HEK293 (cell line): ENCODE measurements around the gene DHRS12.

ENCODE experiments used
- CTCF ChIP-seq: fragments of 450-650 bp; formaldehyde crosslinking; IDR thresholded peaks from 2 replicates; pipeline ENCODE4 v1.5.1; 2016; ENCODE audit warnings: missing biosample characterization, missing genetic modification characterization
- PRDM6 ChIP-seq: fragments of 450-650 bp; formaldehyde crosslinking; IDR thresholded peaks from 2 replicates; pipeline ENCODE4 v1.5.1; 2017; ENCODE audit warnings: missing biosample characterization, missing genetic modification characterization
- REST ChIP-seq: fragments of 450-650 bp; formaldehyde crosslinking; IDR thresholded peaks from 2 replicates; pipeline ENCODE4 v1.5.1; 2016; ENCODE audit warnings: missing biosample characterization, missing genetic modification characterization
- YY1 ChIP-seq: fragments of 450-650 bp; formaldehyde crosslinking; IDR thresholded peaks from 2 replicates; pipeline ENCODE4 v1.5.1; 2018; ENCODE audit warnings: missing biosample characterization, missing genetic modification characterization
- ZBTB26 ChIP-seq: fragments of 450-650 bp; formaldehyde crosslinking; optimal IDR thresholded peaks from 2 replicates; pipeline ENCODE3; 2016; ENCODE audit warnings: missing biosample characterization, mild to moderate bottlenecking, missing genetic modification characterization
- ZBTB49 ChIP-seq: fragments of 450-650 bp; formaldehyde crosslinking; IDR thresholded peaks from 2 replicates; pipeline ENCODE4 v1.5.1; 2016; ENCODE audit warnings: missing biosample characterization, missing genetic modification characterization, low read depth
- ZNF10 ChIP-seq: fragments of 450-650 bp; formaldehyde crosslinking; IDR thresholded peaks from 2 replicates; pipeline ENCODE4 v1.5.1; 2017; ENCODE audit warnings: missing biosample characterization, missing genetic modification characterization
- ZNF175 ChIP-seq: fragments of 450-650 bp; formaldehyde crosslinking; IDR thresholded peaks from 2 replicates; pipeline ENCODE4 v1.5.1; 2016; ENCODE audit warnings: missing biosample characterization, missing genetic modification characterization
- ZNF24 ChIP-seq: fragments of 450-650 bp; formaldehyde crosslinking; IDR thresholded peaks from 2 replicates; pipeline ENCODE4 v1.5.1; 2016; ENCODE audit warnings: missing biosample characterization, missing genetic modification characterization
- ZNF280D ChIP-seq: fragments of 450-650 bp; formaldehyde crosslinking; IDR thresholded peaks from 2 replicates; pipeline ENCODE4 v1.5.1; 2016; ENCODE audit warnings: missing biosample characterization, missing genetic modification characterization
- ZNF639 ChIP-seq: fragments of 450-650 bp; formaldehyde crosslinking; IDR thresholded peaks from 2 replicates; pipeline ENCODE4 v1.5.1; 2016; ENCODE audit warnings: missing biosample characterization, missing genetic modification characterization
- ZNF768 ChIP-seq: fragments of 450-650 bp; formaldehyde crosslinking; IDR thresholded peaks from 2 replicates; pipeline ENCODE4 v1.5.1; 2018; ENCODE audit warnings: missing biosample characterization, mild to moderate bottlenecking, missing genetic modification characterization

DNA sequence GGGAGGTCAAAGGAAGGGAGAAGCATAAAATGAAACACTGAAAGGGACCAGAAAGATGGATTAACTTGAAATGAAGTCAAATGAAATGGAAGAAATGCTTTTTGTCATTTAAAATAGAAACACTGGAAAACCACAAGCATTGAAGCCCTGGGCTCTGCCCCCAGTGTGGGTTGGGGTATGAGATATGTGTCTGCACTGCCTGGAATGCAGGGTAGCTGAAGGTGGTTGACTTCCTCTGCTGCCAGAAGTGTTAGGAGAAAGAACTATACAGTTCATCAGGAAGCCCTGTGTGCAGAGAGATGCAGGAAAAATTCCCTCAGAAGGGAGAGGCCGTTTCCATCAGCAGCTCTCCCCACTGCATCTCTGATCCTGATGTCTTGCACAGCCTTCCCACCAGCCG lies 69.2 kb downstream of the DHRS12 start:
- no peak for TF ChIP-seq CTCF (tag by site-specific recombination)
- TF ChIP-seq REST (tag by site-specific recombination): no peak
- TF ChIP-seq ZNF24 (tag by site-specific recombination): no peak
- TF ChIP-seq ZNF280D: no peak
- no peak for TF ChIP-seq YY1
- no peak for TF ChIP-seq ZNF10 (tag by site-specific recombination)
- TF ChIP-seq ZNF639 (tag by site-specific recombination): no peak
- TF ChIP-seq ZBTB49: no peak
- no peak for TF ChIP-seq ZNF175
- no peak for TF ChIP-seq ZBTB26 (tag by site-specific recombination)
- TF ChIP-seq ZNF768 (tag by site-specific recombination): no peak
- TF ChIP-seq PRDM6 (tag by site-specific recombination): no peak
